GM12892 (cell line): ENCODE data around the gene RPS16.

ENCODE experiments used
- POLR2A ChIP-seq: IDR thresholded peaks from 2 replicates; pipeline ENCODE4 v1.6.1; 2011; ENCODE audit warnings: low read depth, low read length, control low read depth
- TAF1 ChIP-seq: IDR thresholded peaks from 2 replicates; pipeline ENCODE4 v1.6.1; 2011; ENCODE audit warnings: low read depth, mild to moderate bottlenecking, control low read depth, low read length, borderline replicate concordance

- TF ChIP-seq POLR2A: no peak
- TF ChIP-seq TAF1: no peak
Measured at GRCh38 chr19:39463403-39463802, 27.7 kb upstream of the RPS16 start.
